ENCODE measurements around the gene SCARB1. TPM values are rescaled to one million over a fixed set of nuclear protein-coding genes. Genes with fewer than 3 reads are reported as not detected.
A peak's percentile ranks its signal among the peaks of the same experiment; 100 is the strongest.
"Not testable (repeated sequence)": the region's sequence is repeated elsewhere in the genome, so short reads cannot be mapped to it uniquely, and the experiment has no call there.

SCARB1 gene
- total and polyA plus RNA-seq, 5 experiments from 2014 or later = 2.7 to 7.2 (median 3.9) TPM

DNA sequence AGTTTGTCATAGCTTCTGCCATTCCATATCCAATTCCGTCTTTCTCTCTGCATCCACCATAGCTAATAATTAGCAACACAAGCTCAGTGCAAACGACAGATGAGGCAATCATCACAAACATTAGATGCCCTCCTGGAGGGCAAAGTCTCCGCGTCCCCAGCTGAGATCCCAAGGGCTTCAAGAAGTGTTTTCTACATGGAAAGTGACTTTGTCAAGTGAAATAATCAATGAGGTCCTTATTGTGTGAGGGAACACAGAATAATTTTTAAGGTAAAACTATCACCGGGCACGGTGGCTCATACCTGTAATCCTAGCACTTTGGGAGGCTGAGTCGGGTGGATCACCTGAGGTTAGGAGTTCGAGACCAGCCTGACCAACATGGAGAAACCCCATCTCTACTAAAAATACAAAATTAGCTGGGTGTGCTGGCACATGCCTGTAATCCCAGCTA lies 36.7 kb upstream of the SCARB1 start:
- peaks cover 8 to 18% (median 13%) of the 10 kb centered on the region in 4 donors for H3K4me1 Mint-ChIP-seq
- not testable (repeated sequence) for H3K27ac Mint-ChIP-seq, DNase-seq, H3K4me3 Mint-ChIP-seq, H3K27me3 Mint-ChIP-seq, H3K36me3 Mint-ChIP-seq, H3K9me3 Mint-ChIP-seq, ATAC-seq
- POLR2A ChIA-PET = interaction anchor here (0.7 to 1.7 kb wide), 3 partner anchors 13 to 43 kb away, joined by 3 to 4 read pairs (median 3); partner anchors contain the start of gene UBC

DNA sequence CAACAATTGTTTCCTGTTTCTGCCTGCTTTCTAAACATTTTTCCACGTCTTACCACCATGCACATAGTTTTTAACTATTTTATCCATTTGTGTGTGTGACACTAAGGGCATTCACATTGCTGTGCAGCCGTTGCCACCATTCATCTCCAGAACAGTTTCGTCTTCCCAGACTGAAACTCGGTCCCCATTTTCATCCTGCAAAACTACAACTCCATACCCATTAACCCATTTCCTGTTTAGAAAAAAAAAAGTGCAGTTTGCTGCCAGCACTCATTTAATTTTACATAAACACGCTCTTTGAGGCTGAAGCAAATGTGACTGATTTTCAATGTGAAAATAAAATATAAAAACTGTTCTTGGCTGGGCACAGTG lies 35.2 kb upstream of the SCARB1 start:
- Mint-ChIP-seq H3K36me3 (no peaks in the 10 kb centered on the region), H3K4me3 (peak overlapping the region in 1 of 10 donors; percentile 41), H3K27ac (peak overlapping the region in 1 of 10 donors; percentile 11), H3K27me3 (no peaks in the 10 kb centered on the region), H3K9me3 (no peaks in the 10 kb centered on the region), H3K4me1 (peaks cover 8 to 18% (median 13%) of the 10 kb centered on the region in 4 donors)
- no peak for DNase-seq
- ATAC-seq = no peak
- POLR2A ChIA-PET = no interaction called here

DNA sequence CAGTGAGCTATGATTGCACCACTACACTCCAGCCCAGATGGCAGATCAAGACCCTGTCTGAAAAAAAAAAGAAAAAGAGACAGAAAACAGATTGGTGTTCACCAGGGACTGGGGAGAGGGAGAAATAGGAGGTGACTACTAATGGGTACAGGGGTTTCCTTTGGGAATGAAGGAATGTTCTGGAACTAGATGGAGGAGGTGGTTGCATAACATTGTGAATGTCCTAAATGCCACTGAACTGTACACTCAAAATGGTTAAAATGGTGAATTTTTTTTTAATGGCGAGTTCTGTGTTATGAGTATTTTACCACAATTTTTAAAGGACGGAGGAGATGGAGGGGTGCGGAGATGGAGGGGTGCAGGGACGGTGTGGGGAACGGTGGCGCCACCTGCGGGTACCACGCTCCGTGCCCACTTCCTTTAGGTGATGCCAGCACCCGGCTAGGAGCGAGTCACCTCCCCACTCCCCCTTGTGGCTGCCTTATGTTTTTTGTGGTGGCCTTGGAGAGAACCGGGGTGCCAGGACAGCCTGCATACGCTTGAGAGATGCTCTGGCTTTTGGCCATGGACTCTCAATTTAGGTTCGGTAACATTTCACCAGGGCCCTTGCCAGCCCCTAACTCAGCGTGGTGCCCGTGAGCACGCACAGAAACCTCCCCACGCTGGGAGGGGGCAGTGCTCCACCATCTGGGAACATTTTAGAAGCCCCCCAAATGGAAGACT lies 34.7 kb upstream of the SCARB1 start:
- peak overlapping the region in 3 of 10 donors; percentile 19 to 88 (median 36) for H3K27ac Mint-ChIP-seq
- peak overlapping the region in 8 of 10 donors; percentile 25 to 71 (median 46) for H3K4me3 Mint-ChIP-seq
- H3K36me3 Mint-ChIP-seq = no peaks in the 10 kb centered on the region
- no peaks in the 10 kb centered on the region for H3K27me3 Mint-ChIP-seq
- H3K9me3 Mint-ChIP-seq = no peaks in the 10 kb centered on the region
- peaks cover 8 to 18% (median 13%) of the 10 kb centered on the region in 4 donors for H3K4me1 Mint-ChIP-seq
- POLR2A ChIA-PET = interaction anchor here (1.0 kb wide), 1 partner anchor 42 kb away, joined by 6 read pairs; no protein-coding TSS in a partner anchor
- ATAC-seq (peak; percentile 99 to 100), DNase-seq (peak; percentile 51 to 87 (median 66))

DNA sequence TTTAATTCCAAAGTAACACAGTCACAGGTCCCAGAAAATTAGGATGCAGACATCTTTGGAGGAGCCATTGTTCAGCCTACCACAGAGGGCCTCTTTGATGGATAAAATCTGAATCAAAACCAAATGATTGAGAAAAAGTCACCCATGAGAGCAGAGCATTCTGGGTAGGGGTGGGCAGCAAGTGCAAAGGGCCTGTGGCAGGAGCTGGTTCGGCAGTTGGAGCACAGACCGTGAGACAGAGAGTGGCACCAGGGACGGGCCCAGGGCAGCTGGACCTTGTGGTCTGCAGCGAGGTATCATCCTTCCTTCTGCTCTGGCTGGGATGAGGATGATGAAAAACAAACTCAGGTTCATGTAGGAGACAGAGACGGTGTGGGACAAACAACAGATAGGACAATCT lies 32.8 kb upstream of the SCARB1 start:
- ATAC-seq (no peak), DNase-seq (no peak)
- Mint-ChIP-seq H3K27me3 (no peaks in the 10 kb centered on the region), H3K27ac (peak overlapping the region in 1 of 10 donors; percentile 9), H3K4me1 (peaks cover 8 to 14% (median 13%) of the 10 kb centered on the region in 4 donors), H3K36me3 (no peaks in the 10 kb centered on the region), H3K9me3 (no peaks in the 10 kb centered on the region), H3K4me3 (no peak overlapping the region)
- POLR2A ChIA-PET = no interaction called here

DNA sequence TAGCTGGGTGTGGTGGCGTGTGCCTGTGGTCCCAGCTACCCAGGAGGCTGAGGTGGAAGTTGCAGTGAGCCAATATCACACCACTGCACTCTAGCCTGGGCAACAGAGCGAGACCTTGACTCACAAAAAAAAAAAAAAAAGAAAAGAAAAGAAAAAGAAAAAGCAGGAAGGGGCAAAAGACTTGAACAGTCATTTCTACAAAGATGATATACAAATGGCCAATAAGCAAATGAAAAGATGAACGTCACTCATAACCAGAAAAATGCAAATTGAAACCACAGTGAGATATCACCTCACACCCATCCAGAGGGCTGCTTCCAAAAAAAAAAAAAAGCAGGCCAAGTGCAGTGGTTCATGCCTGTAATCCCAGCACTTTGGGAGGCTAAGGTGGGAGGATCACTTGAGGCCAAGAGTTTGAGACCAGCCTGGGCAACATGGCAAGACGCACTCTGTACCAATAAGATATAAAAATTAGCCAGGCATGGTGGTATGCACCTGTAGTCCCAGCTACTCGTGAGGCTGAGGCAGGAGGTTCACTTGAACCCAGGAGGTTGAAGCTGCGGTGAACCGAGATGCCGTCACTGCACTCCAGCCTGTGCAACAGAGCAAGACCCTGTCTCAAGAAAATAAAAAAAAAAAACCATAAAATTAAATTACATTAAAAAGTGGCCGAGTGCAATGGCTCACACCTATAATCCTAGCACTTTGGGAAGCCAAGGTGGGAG lies 30.3 kb upstream of the SCARB1 start:
- no peak for DNase-seq
- Mint-ChIP-seq H3K27ac (no peak overlapping the region), H3K4me1 (peaks cover 6 to 12% (median 11%) of the 10 kb centered on the region in 4 donors), H3K4me3 (no peak overlapping the region), H3K36me3 (peaks cover 0 to 3% (median 0%) of the 10 kb centered on the region in 3 donors), H3K9me3 (no peaks in the 10 kb centered on the region), H3K27me3 (no peaks in the 10 kb centered on the region)
- POLR2A ChIA-PET = interaction anchor here (0.7 kb wide), 2 partner anchors 14 to 21 kb away, joined by 3 to 4 read pairs; partner anchors contain the start of gene UBC
- ATAC-seq = no peak

DNA sequence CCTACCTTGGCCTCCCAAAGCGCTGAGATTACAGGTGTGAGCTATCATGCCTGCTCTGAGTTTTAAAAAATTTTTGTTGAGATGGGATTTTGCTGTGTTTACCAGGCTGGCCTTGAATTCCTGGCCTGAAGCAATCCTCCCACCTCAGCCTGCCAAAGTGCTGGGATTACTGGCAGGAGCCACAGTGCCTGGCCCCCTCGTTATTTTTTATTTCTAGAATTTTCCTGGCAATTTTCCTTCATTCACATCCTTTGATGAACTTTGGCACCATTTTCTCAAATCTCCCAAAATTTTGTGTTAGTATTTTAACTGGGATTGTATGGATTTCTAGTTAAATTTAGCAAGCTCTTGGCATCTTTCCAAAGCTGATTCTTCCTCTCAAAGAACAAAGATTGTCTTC lies 24.6 kb upstream of the SCARB1 start:
- ATAC-seq (no peak), DNase-seq (no peak)
- POLR2A ChIA-PET = no interaction called here
- peaks cover 0 to 3% (median 0%) of the 10 kb centered on the region in 3 donors for H3K36me3 Mint-ChIP-seq
- H3K4me1 Mint-ChIP-seq = peaks cover 0 to 18% (median 11%) of the 10 kb centered on the region in 4 donors
- H3K27me3 Mint-ChIP-seq = no peaks in the 10 kb centered on the region
- no peak overlapping the region for H3K4me3 Mint-ChIP-seq
- no peak overlapping the region for H3K27ac Mint-ChIP-seq
- no peaks in the 10 kb centered on the region for H3K9me3 Mint-ChIP-seq

DNA sequence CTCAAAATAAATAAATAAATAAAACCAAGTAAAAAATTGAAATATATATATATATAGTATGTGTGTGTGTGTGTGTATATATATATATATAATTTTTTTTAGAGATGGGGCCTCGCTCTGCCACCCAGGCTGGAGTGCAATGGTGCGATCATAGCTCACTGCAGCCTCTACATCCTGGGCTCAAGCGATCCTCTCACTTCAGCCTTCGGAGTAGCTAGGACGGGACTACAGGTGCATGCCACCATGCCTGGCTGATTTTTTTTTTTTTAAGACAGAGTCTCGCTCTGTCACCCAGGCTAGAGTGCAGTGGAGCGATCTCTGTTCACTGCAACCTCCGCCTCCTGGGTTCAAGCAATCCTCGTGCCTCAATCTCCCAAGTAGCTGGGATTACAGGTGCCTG lies 24.1 kb upstream of the SCARB1 start:
- POLR2A ChIA-PET, ATAC-seq, H3K27ac Mint-ChIP-seq, H3K36me3 Mint-ChIP-seq, H3K27me3 Mint-ChIP-seq, DNase-seq, H3K9me3 Mint-ChIP-seq, H3K4me3 Mint-ChIP-seq: not testable (repeated sequence)
- H3K4me1 Mint-ChIP-seq = peaks cover 4 to 22% (median 15%) of the 10 kb centered on the region in 4 donors

DNA sequence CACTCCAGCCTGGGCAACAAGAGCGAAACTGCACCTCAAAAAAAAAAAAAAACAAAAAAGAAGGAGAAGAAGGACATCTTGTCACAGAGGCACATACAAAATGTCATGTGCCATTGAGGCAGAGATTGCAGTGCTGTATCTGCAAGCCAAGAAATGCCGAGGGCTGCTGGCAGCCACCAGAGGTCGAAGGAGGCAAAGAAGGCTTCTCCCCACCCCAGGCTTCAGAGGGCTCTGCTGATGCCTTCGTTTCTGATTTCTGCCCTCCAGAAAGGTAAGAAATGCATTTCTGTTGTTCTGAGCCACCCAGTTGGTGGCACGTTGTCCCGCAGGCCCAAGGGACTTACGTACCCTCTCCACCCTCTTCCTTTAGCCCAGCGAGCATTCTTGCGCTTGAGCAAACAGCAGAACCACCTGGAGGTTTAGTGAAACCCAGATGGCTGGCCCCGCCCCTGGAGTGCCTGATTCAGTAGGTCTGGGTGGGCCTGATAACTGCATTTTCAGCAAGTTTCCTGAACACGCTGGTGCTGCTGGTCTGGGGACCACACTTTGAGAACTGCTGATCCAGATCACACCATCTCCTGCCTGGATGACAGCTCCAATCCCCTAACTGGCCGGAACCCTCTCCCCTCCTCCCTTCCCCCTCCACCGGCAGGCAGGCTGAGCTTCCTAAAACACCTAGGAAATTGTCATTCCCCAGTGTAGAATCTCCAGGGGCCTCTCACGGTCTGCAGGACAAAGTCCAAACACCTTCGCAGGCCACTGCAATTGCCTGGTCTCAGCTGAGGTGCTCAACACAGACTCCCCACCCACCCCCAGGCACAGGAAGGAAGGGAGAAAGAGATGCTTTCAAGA lies 21.1 kb upstream of the SCARB1 start:
- peaks cover 0 to under 1% (median 0%) of the 10 kb centered on the region in 3 donors for H3K36me3 Mint-ChIP-seq
- peak overlapping the region in 5 of 10 donors; percentile 18 to 69 (median 34) for H3K27ac Mint-ChIP-seq
- POLR2A ChIA-PET = no interaction called here
- ATAC-seq (peak; percentile 33 to 70), DNase-seq (peak in 1 of 10 donors; percentile 22)
- peak overlapping the region in 5 of 10 donors; percentile 19 to 57 (median 52) for H3K4me3 Mint-ChIP-seq
- H3K9me3 Mint-ChIP-seq = no peaks in the 10 kb centered on the region
- H3K4me1 Mint-ChIP-seq = peaks cover 5 to 40% (median 27%) of the 10 kb centered on the region in 4 donors
- no peaks in the 10 kb centered on the region for H3K27me3 Mint-ChIP-seq

DNA sequence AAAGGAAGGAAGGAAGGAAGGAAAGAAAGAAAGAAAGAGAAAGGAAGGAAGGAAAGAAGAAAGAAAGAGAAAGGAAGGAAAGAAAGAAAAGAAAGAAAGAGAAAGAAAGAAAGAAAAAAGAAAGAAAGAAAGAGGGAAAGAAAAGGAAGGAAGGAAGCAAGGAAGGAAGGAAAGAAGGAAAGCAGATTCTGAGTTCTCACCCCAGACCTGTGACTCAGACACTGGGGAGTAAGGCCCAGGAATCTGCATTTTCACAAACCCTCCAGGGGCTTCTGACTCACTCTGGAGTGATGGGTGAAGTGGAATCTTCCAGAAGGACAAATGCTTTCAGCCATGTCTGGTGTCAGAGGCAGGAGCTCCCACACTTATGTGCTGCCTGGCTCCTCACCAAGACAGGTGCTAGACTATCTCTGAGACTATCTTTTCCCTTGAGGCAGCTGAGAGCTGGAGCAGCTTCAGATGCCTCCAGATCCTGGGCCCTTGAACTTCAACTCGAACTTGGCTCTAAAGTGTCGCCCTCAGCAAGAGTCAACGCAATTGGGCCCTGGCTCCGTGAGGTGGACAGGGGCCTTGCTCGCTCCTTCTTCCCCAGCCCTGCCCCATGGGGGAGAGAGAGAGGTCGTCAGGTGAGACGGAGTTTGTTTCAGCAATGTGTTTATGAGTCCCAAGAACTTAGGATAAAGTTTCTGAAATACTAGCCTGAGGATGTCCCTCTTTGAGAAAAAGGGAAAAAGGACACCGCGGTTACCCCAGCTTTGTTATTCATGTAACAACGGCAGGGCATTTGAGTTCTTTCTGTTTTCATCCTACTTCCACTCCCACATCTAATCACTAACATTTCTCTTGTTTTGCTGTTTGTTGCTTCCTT lies 19.8 kb upstream of the SCARB1 start:
- Mint-ChIP-seq H3K4me1 (peaks cover 5 to 40% (median 27%) of the 10 kb centered on the region in 4 donors), H3K4me3 (peak overlapping the region in 3 of 10 donors; percentile 15 to 36 (median 19)), H3K36me3 (no peaks in the 10 kb centered on the region), H3K27me3 (peaks cover 0 to 1% (median 0%) of the 10 kb centered on the region in 5 donors), H3K27ac (peak overlapping the region in 6 of 10 donors; percentile 6 to 74 (median 36)), H3K9me3 (no peaks in the 10 kb centered on the region)
- POLR2A ChIA-PET = no interaction called here
- ATAC-seq = no peak
- no peak for DNase-seq

DNA sequence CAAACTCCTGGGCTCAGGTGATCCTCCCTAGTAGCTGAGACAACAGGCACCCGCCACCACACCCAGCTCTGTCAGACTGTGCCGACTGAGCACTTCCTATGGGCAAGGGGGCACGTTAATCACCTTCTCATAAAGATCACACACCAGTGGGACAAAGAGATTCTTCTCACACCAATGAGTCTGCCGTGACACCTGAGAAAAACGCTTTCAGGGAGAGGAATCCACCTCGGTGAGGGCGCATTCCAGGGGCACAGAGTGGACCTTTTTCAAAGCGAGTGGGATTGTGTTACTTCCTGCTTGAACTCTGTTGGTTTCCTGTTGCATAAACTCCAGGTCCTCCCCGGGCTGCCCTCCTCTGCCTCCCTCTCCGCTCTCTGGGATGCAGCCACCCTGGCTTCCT lies 17.5 kb upstream of the SCARB1 start:
- DNase-seq (no peak), ATAC-seq (no peak)
- Mint-ChIP-seq H3K36me3 (no peaks in the 10 kb centered on the region), H3K27me3 (peaks cover 0 to 3% (median 0%) of the 10 kb centered on the region in 5 donors), H3K27ac (peak overlapping the region in 4 of 10 donors; percentile 21 to 52 (median 41)), H3K4me1 (peaks cover 5 to 40% (median 27%) of the 10 kb centered on the region in 4 donors), H3K9me3 (no peaks in the 10 kb centered on the region), H3K4me3 (peak overlapping the region in 6 of 10 donors; percentile 15 to 63 (median 32))
- POLR2A ChIA-PET = interaction anchor here (0.7 kb wide), 1 partner anchor 566 kb away, joined by 6 read pairs; no protein-coding TSS in a partner anchor

DNA sequence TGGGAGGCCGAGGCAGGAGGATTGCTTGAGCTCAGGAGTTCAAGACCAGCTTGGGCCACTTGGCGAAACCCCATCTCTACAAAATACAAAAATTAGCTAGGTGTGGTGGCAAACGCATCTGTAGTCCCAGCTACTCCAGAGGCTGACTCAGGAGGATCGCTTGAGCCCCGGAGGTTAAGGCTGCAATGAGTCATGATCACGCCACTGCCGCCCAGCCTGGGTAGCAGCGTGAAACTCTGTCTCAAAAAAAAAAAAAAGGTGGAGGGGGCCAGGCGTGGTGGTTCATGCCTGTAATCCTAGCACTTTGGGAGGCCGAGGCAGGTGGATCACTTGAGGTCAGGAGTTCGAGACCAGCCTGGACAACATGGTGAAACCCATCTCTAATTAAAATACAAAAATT lies 16.7 kb upstream of the SCARB1 start:
- not testable (repeated sequence) for ATAC-seq, H3K9me3 Mint-ChIP-seq
- POLR2A ChIA-PET = interaction anchor here (0.5 to 1.4 kb wide), 3 partner anchors 9 to 31 kb away, joined by 3 to 4 read pairs (median 3); no protein-coding TSS in a partner anchor

More for the DNA sequence above, 16.7 kb upstream of the SCARB1 start:
- peaks cover 5 to 39% (median 27%) of the 10 kb centered on the region in 4 donors for H3K4me1 Mint-ChIP-seq
- not testable (repeated sequence) for DNase-seq, H3K4me3 Mint-ChIP-seq, H3K36me3 Mint-ChIP-seq, H3K27ac Mint-ChIP-seq, H3K27me3 Mint-ChIP-seq

Data from naive thymus-derived CD8-positive, alpha-beta T cell (primary cell).